ENCODE measurements around the gene ERC2. TPM values are rescaled to one million over a fixed set of nuclear protein-coding genes. Genes with fewer than 3 reads are reported as not detected.

The ERC2 gene
- total RNA-seq, 1 donor from 2014 or later = 0.35 TPM

GRCh38 chr3:56398659-56399058 is 69.6 kb downstream of the ERC2 start:
- H3K27ac Mint-ChIP-seq (ENCODE audit: unreplicated experiment) = no peak overlapping the region
- no peak overlapping the region for H3K4me3 Mint-ChIP-seq (ENCODE audit: unreplicated experiment)
- DNase-seq (ENCODE audit: extremely low spot score, unreplicated experiment) = no peak
- TF ChIP-seq, protein P1, sequence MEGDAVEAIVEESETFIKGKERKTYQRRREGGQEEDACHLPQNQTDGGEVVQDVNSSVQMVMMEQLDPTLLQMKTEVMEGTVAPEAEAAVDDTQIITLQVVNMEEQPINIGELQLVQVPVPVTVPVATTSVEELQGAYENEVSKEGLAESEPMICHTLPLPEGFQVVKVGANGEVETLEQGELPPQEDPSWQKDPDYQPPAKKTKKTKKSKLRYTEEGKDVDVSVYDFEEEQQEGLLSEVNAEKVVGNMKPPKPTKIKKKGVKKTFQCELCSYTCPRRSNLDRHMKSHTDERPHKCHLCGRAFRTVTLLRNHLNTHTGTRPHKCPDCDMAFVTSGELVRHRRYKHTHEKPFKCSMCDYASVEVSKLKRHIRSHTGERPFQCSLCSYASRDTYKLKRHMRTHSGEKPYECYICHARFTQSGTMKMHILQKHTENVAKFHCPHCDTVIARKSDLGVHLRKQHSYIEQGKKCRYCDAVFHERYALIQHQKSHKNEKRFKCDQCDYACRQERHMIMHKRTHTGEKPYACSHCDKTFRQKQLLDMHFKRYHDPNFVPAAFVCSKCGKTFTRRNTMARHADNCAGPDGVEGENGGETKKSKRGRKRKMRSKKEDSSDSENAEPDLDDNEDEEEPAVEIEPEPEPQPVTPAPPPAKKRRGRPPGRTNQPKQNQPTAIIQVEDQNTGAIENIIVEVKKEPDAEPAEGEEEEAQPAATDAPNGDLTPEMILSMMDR (IDR thresholded peaks at IDR 0.05) = no peak
- H3K9me3 Mint-ChIP-seq (ENCODE audit: unreplicated experiment) = no peaks in the 10 kb centered on the region
- H3K4me1 Mint-ChIP-seq (ENCODE audit: unreplicated experiment) = no peaks in the 10 kb centered on the region
- no peaks in the 10 kb centered on the region for H3K36me3 Mint-ChIP-seq (ENCODE audit: unreplicated experiment)
- peaks cover 8% of the 10 kb centered on the region for H3K27me3 Mint-ChIP-seq (ENCODE audit: unreplicated experiment)

DNA sequence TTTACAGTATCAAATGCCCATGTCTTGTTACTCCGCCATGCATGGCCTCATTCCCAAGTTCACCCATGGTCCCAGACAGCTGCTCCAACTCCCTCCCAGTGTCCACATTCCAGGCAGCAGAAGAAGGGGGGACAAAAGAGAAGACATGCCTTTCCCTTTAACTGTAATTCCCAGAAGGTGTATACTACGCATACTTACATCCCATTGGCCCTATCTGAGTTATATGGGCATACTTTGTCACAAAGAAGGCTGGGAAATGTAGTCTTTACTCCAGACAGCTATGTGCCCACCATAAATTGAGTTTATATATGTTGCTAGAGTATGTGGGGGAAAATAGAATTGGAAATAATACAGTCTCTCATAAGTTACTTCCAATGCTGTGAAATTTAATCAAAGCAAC is 70.5 kb downstream of the ERC2 start:
- TF ChIP-seq, protein P1 (IDR thresholded peaks at IDR 0.05) = no peak
- H3K4me1 Mint-ChIP-seq (ENCODE audit: unreplicated experiment) = no peaks in the 10 kb centered on the region
- H3K27ac Mint-ChIP-seq (ENCODE audit: unreplicated experiment) = no peak overlapping the region
- no peaks in the 10 kb centered on the region for H3K9me3 Mint-ChIP-seq (ENCODE audit: unreplicated experiment)
- no peak overlapping the region for H3K4me3 Mint-ChIP-seq (ENCODE audit: unreplicated experiment)
- H3K36me3 Mint-ChIP-seq (ENCODE audit: unreplicated experiment) = no peaks in the 10 kb centered on the region
- DNase-seq (ENCODE audit: extremely low spot score, unreplicated experiment) = no peak
- peaks cover 8% of the 10 kb centered on the region for H3K27me3 Mint-ChIP-seq (ENCODE audit: unreplicated experiment)

DNA sequence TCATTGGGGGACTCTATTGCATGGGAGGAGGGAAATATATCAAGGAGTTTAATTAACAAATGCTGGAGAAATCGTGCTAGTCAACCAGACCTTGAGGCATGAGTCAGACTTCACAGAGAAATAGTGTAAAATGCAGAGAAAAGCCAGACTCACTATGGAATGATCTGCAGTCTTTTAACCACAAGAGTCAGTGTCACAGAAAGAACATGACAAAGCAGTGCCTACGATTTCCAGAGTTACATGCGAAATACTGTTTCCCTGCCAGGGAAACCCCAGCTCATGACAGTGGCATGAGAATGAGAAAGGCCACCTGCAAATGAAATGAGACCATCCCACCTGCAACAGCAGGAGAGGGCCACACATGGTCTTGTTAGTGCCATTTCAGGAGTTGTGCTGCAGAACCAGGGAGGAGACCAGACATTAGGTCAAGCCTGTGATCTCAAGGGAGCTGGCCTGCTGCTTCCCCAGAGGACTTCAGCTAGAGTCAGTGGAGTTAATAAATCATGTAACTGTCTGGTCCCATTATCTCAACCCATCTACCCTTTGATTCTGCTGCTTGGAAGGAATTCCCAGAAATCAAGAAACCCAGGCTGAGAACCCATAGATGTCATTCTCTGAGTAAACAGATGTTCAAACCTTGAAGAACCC is 79.0 kb downstream of the ERC2 start:
- Mint-ChIP-seq H3K4me3 (ENCODE audit: unreplicated experiment) (no peak overlapping the region), H3K4me1 (ENCODE audit: unreplicated experiment) (no peaks in the 10 kb centered on the region), H3K9me3 (ENCODE audit: unreplicated experiment) (no peaks in the 10 kb centered on the region), H3K36me3 (ENCODE audit: unreplicated experiment) (no peaks in the 10 kb centered on the region), H3K27me3 (ENCODE audit: unreplicated experiment) (no peaks in the 10 kb centered on the region), H3K27ac (ENCODE audit: unreplicated experiment) (no peak overlapping the region)
- DNase-seq (ENCODE audit: extremely low spot score, unreplicated experiment) = no peak
- TF ChIP-seq, protein P1 (IDR thresholded peaks at IDR 0.05) = no peak

GRCh38 chr3:56383092-56383491 is 85.2 kb downstream of the ERC2 start:
- H3K27me3 Mint-ChIP-seq (ENCODE audit: unreplicated experiment) = no peaks in the 10 kb centered on the region
- H3K27ac Mint-ChIP-seq (ENCODE audit: unreplicated experiment) = no peak overlapping the region
- TF ChIP-seq, protein P1 (IDR thresholded peaks at IDR 0.05) = no peak
- H3K4me3 Mint-ChIP-seq (ENCODE audit: unreplicated experiment) = no peak overlapping the region
- no peaks in the 10 kb centered on the region for H3K4me1 Mint-ChIP-seq (ENCODE audit: unreplicated experiment)
- no peak for DNase-seq (ENCODE audit: extremely low spot score, unreplicated experiment)
- H3K9me3 Mint-ChIP-seq (ENCODE audit: unreplicated experiment) = no peaks in the 10 kb centered on the region
- H3K36me3 Mint-ChIP-seq (ENCODE audit: unreplicated experiment) = no peaks in the 10 kb centered on the region

DNA sequence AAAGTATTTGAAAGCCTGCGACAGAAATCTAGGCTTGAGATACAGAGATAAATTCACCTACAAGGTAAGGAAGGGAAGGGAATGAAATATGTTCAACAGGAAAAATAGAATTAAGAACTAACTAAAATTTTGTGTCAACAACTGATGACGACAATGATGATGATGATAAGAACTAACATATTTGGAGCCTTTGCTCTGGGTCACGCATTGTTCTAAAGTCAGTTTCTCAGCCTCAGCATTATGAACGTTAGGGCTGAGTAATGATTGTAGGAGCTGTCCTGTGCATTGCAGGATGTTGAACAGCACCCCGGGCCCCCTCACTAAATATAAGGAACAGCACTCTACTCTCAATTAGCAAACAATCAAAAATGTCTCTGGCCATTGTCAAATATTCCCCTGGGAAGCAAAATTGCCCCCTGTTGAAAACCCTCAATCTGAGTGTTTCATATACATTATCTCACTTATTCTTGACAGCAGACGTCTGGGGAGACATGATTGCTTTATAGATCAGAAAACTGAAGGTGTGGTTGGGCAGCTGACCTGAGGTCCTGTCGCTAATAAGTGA is 88.5 kb downstream of the ERC2 start:
- H3K4me3 Mint-ChIP-seq (ENCODE audit: unreplicated experiment) = no peak overlapping the region
- H3K4me1 Mint-ChIP-seq (ENCODE audit: unreplicated experiment) = no peaks in the 10 kb centered on the region
- no peak overlapping the region for H3K27ac Mint-ChIP-seq (ENCODE audit: unreplicated experiment)
- DNase-seq (ENCODE audit: extremely low spot score, unreplicated experiment) = no peak
- H3K9me3 Mint-ChIP-seq (ENCODE audit: unreplicated experiment) = peaks cover 6% of the 10 kb centered on the region
- TF ChIP-seq, protein P1 (IDR thresholded peaks at IDR 0.05) = no peak
- H3K36me3 Mint-ChIP-seq (ENCODE audit: unreplicated experiment) = no peaks in the 10 kb centered on the region
- no peaks in the 10 kb centered on the region for H3K27me3 Mint-ChIP-seq (ENCODE audit: unreplicated experiment)
